ENCODE data around the gene SLC35E2B.

DNA sequence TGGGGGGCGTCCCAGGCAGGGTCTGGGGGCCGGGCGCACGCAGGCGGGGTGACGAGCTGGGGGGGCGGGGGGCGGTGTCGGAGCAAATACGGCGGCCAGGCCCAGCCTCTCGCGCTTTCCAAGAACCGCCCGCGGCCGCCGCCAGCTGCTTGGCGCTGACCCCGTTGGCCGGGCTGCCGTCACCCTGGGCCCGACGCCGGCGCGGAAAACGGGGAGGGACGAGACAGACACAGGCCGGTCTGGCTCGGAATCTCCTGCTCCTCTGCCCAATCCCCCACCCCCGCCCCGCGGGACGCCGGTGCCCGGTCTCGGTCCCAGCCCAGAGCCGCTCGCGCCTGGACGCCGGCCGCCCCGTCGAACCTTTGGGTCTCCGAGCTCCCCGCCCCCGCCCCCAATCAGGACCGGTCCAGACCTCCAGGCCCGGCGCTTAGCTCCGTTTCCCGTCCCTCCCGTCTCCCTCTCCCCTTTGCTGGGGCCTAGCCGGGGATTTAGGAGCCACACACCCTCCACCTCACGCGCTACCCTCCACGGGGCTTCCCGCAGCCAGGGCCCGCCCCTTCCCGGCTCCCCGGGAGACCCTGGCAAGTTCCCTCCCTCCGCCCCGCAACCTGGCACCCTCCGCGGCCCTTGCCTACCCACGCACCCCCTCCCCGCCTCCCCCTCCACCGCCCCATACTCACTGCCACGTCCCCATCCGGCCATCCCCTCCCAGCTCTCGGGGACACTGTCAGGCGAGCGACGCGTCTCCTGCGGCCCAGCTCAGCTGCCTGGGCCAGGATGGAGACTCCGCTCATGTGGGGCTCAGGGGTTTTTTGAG is 61.4 kb downstream of the SLC35E2B start:
- TF ChIP-seq ZNF232 (CRISPR knock-in tag; IDR thresholded peaks at IDR 0.05; ENCODE audit: borderline replicate concordance) (no peak), KDM5A (IDR thresholded peaks at IDR 0.05; ENCODE audit: borderline replicate concordance, low read length) (no peak), ZNF747 (CRISPR knock-in tag; IDR thresholded peaks at IDR 0.05; ENCODE audit: borderline replicate concordance) (no peak), EP300 (IDR thresholded peaks at IDR 0.05; ENCODE audit: low read depth in 2 of 2, low read length in 2 of 2) (no peak), EP300 (CRISPR knock-in tag; IDR thresholded peaks at IDR 0.05; ENCODE audit: borderline replicate concordance) (no peak), HNRNPH1 (optimal IDR thresholded peaks at IDR 0.05; ENCODE audit: low read depth, low read length) (no peak)

All from HepG2 (cell line).